ENCODE data around the gene SLC2A5.

The SLC2A5 gene

GRCh38 chr1:8989061-8989460 is 80.4 kb downstream of the SLC2A5 start:
- DNase-seq (ENCODE audit: low read depth, low spot score) = no peak
- no peak overlapping the region for H3K4me3 ChIP-seq (ENCODE audit: low read length)

- no peak overlapping the region for H3K4me3 ChIP-seq (ENCODE audit: low read length)
- DNase-seq (ENCODE audit: low read depth, low spot score) = no peak
Observed at GRCh38 chr1:8988618-8988967, 80.8 kb downstream of the SLC2A5 start.

- no peak for DNase-seq (ENCODE audit: low read depth, low spot score)
- H3K4me3 ChIP-seq (ENCODE audit: low read length) = no peak overlapping the region
Observed at GRCh38 chr1:8987881-8988617, 81.4 kb downstream of the SLC2A5 start.

GRCh38 chr1:8986814-8987190 is 82.6 kb downstream of the SLC2A5 start:
- no peak for DNase-seq (ENCODE audit: low read depth, low spot score)
- no peak overlapping the region for H3K4me3 ChIP-seq (ENCODE audit: low read length)

- no peak for DNase-seq (ENCODE audit: low read depth, low spot score)
Observed at GRCh38 chr1:8985915-8986813, 83.3 kb downstream of the SLC2A5 start.

More at GRCh38 chr1:8985915-8986813, 83.3 kb downstream of the SLC2A5 start:
- H3K4me3 ChIP-seq (ENCODE audit: low read length) = no peak overlapping the region
